Mesendoderm (in vitro differentiated cells): ENCODE measurements around the gene TWIST1.

Experiments used
- DNase-seq: peaks from one replicate; pipeline ENCODE4 v3.0.0; 2013
- H2AK5ac ChIP-seq: 2 replicates; pipeline ENCODE4 v1.6.1; 2013; ENCODE audit warnings: low read length, inconsistent platforms
- H2BK120ac ChIP-seq: 2 replicates; pipeline ENCODE4 v1.6.1; 2013; ENCODE audit warnings: low read depth, mild to moderate bottlenecking, low read length, moderate library complexity, mixed read lengths
- H2BK15ac ChIP-seq: replicated peaks from 2 replicates; pipeline ENCODE4 v1.6.1; 2013; ENCODE audit warnings: low read depth, mild to moderate bottlenecking, moderate library complexity
- H2BK5ac ChIP-seq: 2 replicates; pipeline ENCODE4 v1.6.1; 2013; ENCODE audit warnings: low read length, inconsistent platforms
- H3K18ac ChIP-seq: 2 replicates; pipeline ENCODE4 v1.6.1; 2013; ENCODE audit warnings: mild to moderate bottlenecking, low read length, mixed read lengths
- H3K23ac ChIP-seq: one replicate; pipeline ENCODE4 v1.6.1; 2013; ENCODE audit warnings: low read length
- H3K27ac ChIP-seq: 2 replicates; pipeline ENCODE4 v1.5.1; 2013; ENCODE audit warnings: low read depth, mild to moderate bottlenecking, inconsistent platforms, low read length, moderate library complexity
- H3K27me3 ChIP-seq: 2 replicates; pipeline ENCODE4 v1.6.1; 2013; ENCODE audit warnings: low read length, control low read depth, mild to moderate bottlenecking, inconsistent platforms; ENCODE audit not compliant: insufficient read depth, poor library complexity
- H3K36me3 ChIP-seq: 2 replicates; pipeline ENCODE4 v1.6.1; 2013; ENCODE audit warnings: low read length, inconsistent platforms; ENCODE audit not compliant: control insufficient read depth, insufficient read depth
- H3K4ac ChIP-seq: one replicate; pipeline ENCODE4 v1.6.1; 2013; ENCODE audit warnings: low read depth, mild to moderate bottlenecking, low read length, moderate library complexity
- H3K4me1 ChIP-seq: 2 replicates; pipeline ENCODE4 v1.6.1; 2013; ENCODE audit warnings: low read depth, low read length, inconsistent platforms; ENCODE audit not compliant: control insufficient read depth
- H3K4me2 ChIP-seq: 2 replicates; pipeline ENCODE4 v1.6.1; 2013; ENCODE audit warnings: low read length
- H3K4me3 ChIP-seq: 2 replicates; pipeline ENCODE4 v1.5.1; 2013; ENCODE audit warnings: mild to moderate bottlenecking, low read length
- H3K56ac ChIP-seq: one replicate; pipeline ENCODE4 v1.6.1; 2013; ENCODE audit warnings: low read length
- H3K79me1 ChIP-seq: 2 replicates; pipeline ENCODE4 v1.6.1; 2013; ENCODE audit warnings: low read length, inconsistent platforms
- H3K79me2 ChIP-seq: 2 replicates; pipeline ENCODE4 v1.6.1; 2013; ENCODE audit warnings: mild to moderate bottlenecking, low read length; ENCODE audit not compliant: control insufficient read depth, insufficient read depth
- H3K9ac ChIP-seq: 2 replicates; pipeline ENCODE4 v1.6.1; 2013; ENCODE audit warnings: low read length, inconsistent platforms
- H4K5ac ChIP-seq: one replicate; pipeline ENCODE4 v1.6.1; 2013; ENCODE audit warnings: low read length
- H4K8ac ChIP-seq: one replicate; pipeline ENCODE4 v1.6.1; 2013; ENCODE audit warnings: low read depth, mild to moderate bottlenecking, control low read depth, low read length, moderate library complexity
- WGBS: extraction: QIAGEN DNeasy Blood & Tissue Kit; methylation state at CpG from one replicate; pipeline ENCODE4 v1.1.7; 2013; ENCODE audit warnings: low lambda C conversion rate, missing lambda C conversion rate; ENCODE audit not compliant: insufficient coverage; ENCODE audit errors: extremely low coverage; 5-methylcytosine and 5-hydroxymethylcytosine counted together

TWIST1 gene

GRCh38 chr7:19095353-19095860, 22.0 kb downstream of the TWIST1 start:
- H3K4me2 ChIP-seq = no peak overlapping the region
- no peaks in the 10 kb centered on the region for H3K27me3 ChIP-seq
- H3K56ac ChIP-seq = no peak overlapping the region
- H2BK15ac ChIP-seq = no peak overlapping the region
- H2AK5ac ChIP-seq = no peak overlapping the region
- DNase-seq = no peak
- no peaks in the 10 kb centered on the region for H3K79me1 ChIP-seq
- no peak overlapping the region for H3K18ac ChIP-seq
- H4K5ac ChIP-seq = no peak overlapping the region
- H3K36me3 ChIP-seq = no peaks in the 10 kb centered on the region
- H2BK5ac ChIP-seq = no peak overlapping the region
- H3K4ac ChIP-seq = no peak overlapping the region
- H3K4me3 ChIP-seq = no peak overlapping the region
- no peak overlapping the region for H4K8ac ChIP-seq
- H2BK120ac ChIP-seq = no peak overlapping the region
- no peaks in the 10 kb centered on the region for H3K79me2 ChIP-seq
- no peak overlapping the region for H3K23ac ChIP-seq
- H3K4me1 ChIP-seq = no peaks in the 10 kb centered on the region
- no CpG with 5 or more reads among the region's 5 CpGs for WGBS
- no peak overlapping the region for H3K27ac ChIP-seq
- H3K9ac ChIP-seq = no peak overlapping the region

- Histone ChIP-seq H3K23ac (no peak overlapping the region), H3K27me3 (no peaks in the 10 kb centered on the region), H3K9ac (no peak overlapping the region), H3K18ac (no peak overlapping the region), H3K79me2 (no peaks in the 10 kb centered on the region), H3K4me2 (no peak overlapping the region), H3K79me1 (no peaks in the 10 kb centered on the region), H3K4me3 (no peak overlapping the region), H4K8ac (no peak overlapping the region), H2AK5ac (no peak overlapping the region), H3K4ac (no peak overlapping the region), H4K5ac (no peak overlapping the region), H3K4me1 (no peaks in the 10 kb centered on the region), H3K56ac (no peak overlapping the region), H2BK5ac (no peak overlapping the region), H3K27ac (no peak overlapping the region), H2BK15ac (no peak overlapping the region), H2BK120ac (no peak overlapping the region), H3K36me3 (no peaks in the 10 kb centered on the region)
- WGBS = no CpG with 5 or more reads among the region's 3 CpGs
- DNase-seq = no peak
Observed at GRCh38 chr7:19094598-19095352, 22.7 kb downstream of the TWIST1 start.

- no peaks in the 10 kb centered on the region for H3K79me2 ChIP-seq
- no CpG with 5 or more reads among the region's 1 CpG for WGBS
Observed at GRCh38 chr7:19094138-19094537, 23.3 kb downstream of the TWIST1 start.

GRCh38 chr7:19091550-19092200, 25.8 kb downstream of the TWIST1 start:
- H3K4me2 ChIP-seq = no peak overlapping the region
- H3K9ac ChIP-seq = no peak overlapping the region
- H4K5ac ChIP-seq = no peak overlapping the region
- no peaks in the 10 kb centered on the region for H3K36me3 ChIP-seq
- H3K27ac ChIP-seq = no peak overlapping the region
- no peak overlapping the region for H3K4ac ChIP-seq
- no CpG with 5 or more reads among the region's 6 CpGs for WGBS
- H3K4me1 ChIP-seq = no peaks in the 10 kb centered on the region
- H2AK5ac ChIP-seq = no peak overlapping the region
- no peaks in the 10 kb centered on the region for H3K79me2 ChIP-seq
- H3K27me3 ChIP-seq = no peaks in the 10 kb centered on the region
- H2BK5ac ChIP-seq = no peak overlapping the region
- H4K8ac ChIP-seq = no peak overlapping the region
- H3K18ac ChIP-seq = no peak overlapping the region
- no peak overlapping the region for H2BK120ac ChIP-seq
- no peak overlapping the region for H3K4me3 ChIP-seq
- no peak overlapping the region for H3K56ac ChIP-seq
- DNase-seq = no peak
- H3K79me1 ChIP-seq = no peaks in the 10 kb centered on the region
- no peak overlapping the region for H3K23ac ChIP-seq
- no peak overlapping the region for H2BK15ac ChIP-seq

More at GRCh38 chr7:19094138-19094537, 23.3 kb downstream of the TWIST1 start:
- Histone ChIP-seq H4K8ac (no peak overlapping the region), H3K27me3 (no peaks in the 10 kb centered on the region), H3K56ac (no peak overlapping the region), H2BK15ac (no peak overlapping the region), H2AK5ac (no peak overlapping the region), H2BK5ac (no peak overlapping the region), H3K18ac (no peak overlapping the region), H3K79me1 (no peaks in the 10 kb centered on the region), H3K4me1 (no peaks in the 10 kb centered on the region), H4K5ac (no peak overlapping the region), H3K23ac (no peak overlapping the region), H3K4ac (no peak overlapping the region), H3K4me3 (no peak overlapping the region), H3K36me3 (no peaks in the 10 kb centered on the region), H3K4me2 (no peak overlapping the region), H3K9ac (no peak overlapping the region), H3K27ac (no peak overlapping the region), H2BK120ac (no peak overlapping the region)
- DNase-seq = no peak

- Histone ChIP-seq H3K4me2 (no peak overlapping the region), H3K36me3 (no peaks in the 10 kb centered on the region), H3K79me1 (no peaks in the 10 kb centered on the region), H2BK15ac (no peak overlapping the region), H3K23ac (no peak overlapping the region), H4K8ac (no peak overlapping the region), H3K4me1 (no peaks in the 10 kb centered on the region), H3K27me3 (no peaks in the 10 kb centered on the region), H3K27ac (no peak overlapping the region), H2BK5ac (no peak overlapping the region), H3K4ac (no peak overlapping the region), H3K9ac (no peak overlapping the region), H3K4me3 (no peak overlapping the region), H4K5ac (no peak overlapping the region), H2AK5ac (no peak overlapping the region), H3K56ac (no peak overlapping the region), H2BK120ac (no peak overlapping the region), H3K79me2 (no peaks in the 10 kb centered on the region), H3K18ac (no peak overlapping the region)
- WGBS = no CpG with 5 or more reads among the region's 2 CpGs
- no peak for DNase-seq
Observed at GRCh38 chr7:19090526-19090925, 26.9 kb downstream of the TWIST1 start.
